ENCODE data around the gene C9orf50. TPM values are rescaled to one million over a fixed set of nuclear protein-coding genes. Genes with fewer than 3 reads are reported as not detected.
"Not testable (repeated sequence)": the region's sequence is repeated elsewhere in the genome, so short reads cannot be mapped to it uniquely, and the experiment has no call there.

Gene C9orf50
- total RNA-seq, 2 donors from 2014 or later = not detected

DNA sequence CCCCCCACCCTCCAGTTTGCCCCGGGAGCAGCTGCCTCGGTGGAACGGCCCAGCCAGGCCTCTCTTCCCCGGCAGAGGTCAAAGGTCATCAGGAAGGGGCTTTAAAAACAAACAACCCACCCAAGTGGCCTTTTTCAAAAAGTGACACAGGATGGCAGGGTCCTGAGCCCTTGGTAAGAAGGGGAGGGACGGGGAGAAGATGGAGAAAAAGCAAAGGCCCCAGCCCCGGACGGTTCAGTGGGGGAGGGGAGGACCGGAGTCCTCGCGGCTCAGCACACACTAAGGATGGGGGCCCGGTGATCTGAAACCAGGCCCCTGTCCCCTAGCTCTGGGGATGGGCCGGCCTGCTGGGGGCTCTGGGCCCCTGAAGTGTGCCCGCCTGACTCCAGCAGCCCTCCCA, 45.7 kb upstream of the C9orf50 start:
- H3K9ac ChIP-seq (ENCODE audit: low read depth in 2 of 2, low read length in 2 of 2) = no peak overlapping the region
- no peaks in the 10 kb centered on the region for H3K9me3 ChIP-seq
- no peak for DNase-seq
- peaks cover 24% of the 10 kb centered on the region for H3K27me3 ChIP-seq
- H3K4me3 ChIP-seq = peak overlapping the region; percentile 7
- TF ChIP-seq, protein P1, sequence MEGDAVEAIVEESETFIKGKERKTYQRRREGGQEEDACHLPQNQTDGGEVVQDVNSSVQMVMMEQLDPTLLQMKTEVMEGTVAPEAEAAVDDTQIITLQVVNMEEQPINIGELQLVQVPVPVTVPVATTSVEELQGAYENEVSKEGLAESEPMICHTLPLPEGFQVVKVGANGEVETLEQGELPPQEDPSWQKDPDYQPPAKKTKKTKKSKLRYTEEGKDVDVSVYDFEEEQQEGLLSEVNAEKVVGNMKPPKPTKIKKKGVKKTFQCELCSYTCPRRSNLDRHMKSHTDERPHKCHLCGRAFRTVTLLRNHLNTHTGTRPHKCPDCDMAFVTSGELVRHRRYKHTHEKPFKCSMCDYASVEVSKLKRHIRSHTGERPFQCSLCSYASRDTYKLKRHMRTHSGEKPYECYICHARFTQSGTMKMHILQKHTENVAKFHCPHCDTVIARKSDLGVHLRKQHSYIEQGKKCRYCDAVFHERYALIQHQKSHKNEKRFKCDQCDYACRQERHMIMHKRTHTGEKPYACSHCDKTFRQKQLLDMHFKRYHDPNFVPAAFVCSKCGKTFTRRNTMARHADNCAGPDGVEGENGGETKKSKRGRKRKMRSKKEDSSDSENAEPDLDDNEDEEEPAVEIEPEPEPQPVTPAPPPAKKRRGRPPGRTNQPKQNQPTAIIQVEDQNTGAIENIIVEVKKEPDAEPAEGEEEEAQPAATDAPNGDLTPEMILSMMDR (IDR thresholded peaks at IDR 0.05) = no peak
- H3K4me1 ChIP-seq = peaks cover 4% of the 10 kb centered on the region
- intact Hi-C loops (cut with DNase I) = no loop called here
- no peak overlapping the region for H3K27ac ChIP-seq
- H3K36me3 ChIP-seq = no peaks in the 10 kb centered on the region

DNA sequence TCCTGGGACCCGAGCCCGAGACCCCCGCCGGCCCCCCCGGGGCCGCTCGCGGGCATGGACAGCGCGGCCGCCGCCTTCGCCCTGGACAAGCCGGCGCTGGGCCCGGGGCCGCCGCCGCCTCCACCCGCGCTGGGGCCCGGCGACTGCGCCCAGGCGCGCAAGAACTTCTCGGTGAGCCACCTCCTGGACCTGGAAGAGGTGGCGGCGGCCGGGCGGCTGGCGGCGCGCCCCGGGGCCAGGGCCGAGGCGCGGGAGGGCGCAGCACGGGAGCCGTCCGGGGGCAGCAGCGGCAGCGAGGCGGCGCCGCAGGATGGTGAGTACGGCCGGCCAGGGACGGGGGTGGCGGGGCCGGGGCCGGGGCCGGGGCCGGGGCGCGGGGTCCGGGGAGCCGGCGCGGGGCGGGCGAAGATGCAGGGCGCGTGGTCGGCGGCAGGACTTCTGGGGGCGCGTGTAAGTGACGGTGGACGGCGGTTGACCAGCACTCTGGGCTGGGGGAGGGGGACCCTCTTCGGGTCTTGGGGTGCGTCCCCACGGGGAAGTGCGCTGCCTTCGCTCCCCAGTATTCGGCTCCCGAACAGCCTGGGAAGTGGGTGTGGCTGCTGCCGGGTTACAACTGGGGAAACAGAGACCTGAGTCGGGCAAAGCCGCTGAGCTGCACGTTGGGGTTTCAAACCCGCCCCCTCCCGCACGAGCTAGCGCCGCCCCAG, 45.1 kb upstream of the C9orf50 start:
- Histone ChIP-seq H3K27me3 (peaks cover 24% of the 10 kb centered on the region), H3K4me1 (peaks cover 4% of the 10 kb centered on the region), H3K36me3 (no peaks in the 10 kb centered on the region), H3K9ac (ENCODE audit: low read depth in 2 of 2, low read length in 2 of 2) (no peak overlapping the region), H3K9me3 (no peaks in the 10 kb centered on the region), H3K4me3 (peak overlapping the region; percentile 7), H3K27ac (no peak overlapping the region)
- intact Hi-C loops (cut with DNase I) = no loop called here
- DNase-seq = no peak
- TF ChIP-seq, protein P1 (IDR thresholded peaks at IDR 0.05) = no peak

DNA sequence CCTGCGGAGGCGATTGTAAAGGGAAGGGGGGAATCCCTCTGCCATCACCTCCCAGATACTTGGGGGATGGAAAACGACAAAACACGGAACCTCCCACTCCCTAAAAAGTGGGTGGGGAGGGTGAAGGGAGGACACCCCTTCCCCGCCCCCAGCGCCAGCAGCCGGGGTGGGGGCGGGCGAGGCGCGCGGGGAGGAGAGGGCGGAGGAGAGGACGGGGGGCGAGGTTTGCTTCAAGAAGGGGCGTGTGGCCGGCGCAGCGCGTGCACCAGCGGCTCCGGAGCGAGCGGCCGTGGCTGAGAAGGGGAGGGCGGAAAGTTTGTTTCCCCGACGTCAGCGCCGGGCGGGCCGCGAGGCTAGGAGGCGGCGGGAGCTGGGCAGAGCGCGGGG, 44.5 kb upstream of the C9orf50 start, which contains the start of gene PRRX2:
TSS of gene PRRX2 (plus strand) at position 259 of the 387 bp plus-strand sequence. CDS start 221 bp downstream, outside the sequence.
- TF ChIP-seq, protein P1 (IDR thresholded peaks at IDR 0.05) = no peak
- Histone ChIP-seq H3K27me3 (peaks cover 24% of the 10 kb centered on the region), H3K4me3 (peak within 1 kb of the TSS; percentile 19)

DNA sequence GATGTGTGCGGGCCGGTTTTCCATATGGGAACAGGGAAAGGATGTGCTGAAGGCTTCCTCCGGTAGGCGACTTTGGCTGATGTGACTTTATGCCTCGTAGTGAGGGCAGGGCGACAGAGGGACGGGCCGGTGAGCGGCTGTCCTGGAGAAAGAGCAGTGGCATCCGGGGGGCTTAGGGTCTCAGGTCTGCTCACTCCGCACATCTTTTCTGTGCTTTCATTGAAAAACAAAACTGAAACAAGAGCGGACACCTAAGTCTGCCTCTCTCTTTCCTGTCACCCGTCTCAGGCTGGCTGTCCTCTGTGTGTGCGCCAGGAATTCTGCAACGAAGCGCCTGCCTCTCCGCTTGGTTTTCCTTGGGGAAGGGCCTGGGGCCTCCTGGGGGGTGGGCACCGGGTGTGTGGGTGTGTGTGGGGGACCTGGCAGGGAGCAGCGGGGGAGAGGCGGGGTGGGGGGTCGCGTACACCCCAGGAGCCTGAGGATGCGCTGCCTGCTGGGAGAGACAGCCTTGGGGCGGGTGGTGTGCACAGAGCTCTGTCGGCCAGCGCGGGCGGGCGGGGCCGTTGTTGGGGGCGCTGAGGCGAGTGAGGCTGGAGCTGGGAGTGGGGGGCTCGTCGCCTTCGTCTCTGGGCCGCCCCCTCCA, 44.0 kb upstream of the C9orf50 start:
- no peak for DNase-seq
- peaks cover 4% of the 10 kb centered on the region for H3K4me1 ChIP-seq
- no peaks in the 10 kb centered on the region for H3K9me3 ChIP-seq
- intact Hi-C loops (cut with DNase I) = no loop called here
- H3K27me3 ChIP-seq = peaks cover 24% of the 10 kb centered on the region
- TF ChIP-seq, protein P1 (IDR thresholded peaks at IDR 0.05) = no peak
- no peak overlapping the region for H3K27ac ChIP-seq
- H3K4me3 ChIP-seq = peak overlapping the region; percentile 19
- H3K36me3 ChIP-seq = no peaks in the 10 kb centered on the region
- H3K9ac ChIP-seq (ENCODE audit: low read depth in 2 of 2, low read length in 2 of 2) = no peak overlapping the region

More for the DNA sequence above, 44.5 kb upstream of the C9orf50 start, which contains the start of gene PRRX2:
- intact Hi-C loops (cut with DNase I) = no loop called here
- H3K4me1 ChIP-seq = peaks cover 4% of the 10 kb centered on the region
- H3K27ac ChIP-seq = no peak within 1 kb of the TSS
- no peak for DNase-seq
- H3K9ac ChIP-seq (ENCODE audit: low read depth in 2 of 2, low read length in 2 of 2) = no peak within 1 kb of the TSS
- no peaks in the 10 kb centered on the region for H3K9me3 ChIP-seq
- H3K36me3 ChIP-seq = no peaks in the 10 kb centered on the region

DNA sequence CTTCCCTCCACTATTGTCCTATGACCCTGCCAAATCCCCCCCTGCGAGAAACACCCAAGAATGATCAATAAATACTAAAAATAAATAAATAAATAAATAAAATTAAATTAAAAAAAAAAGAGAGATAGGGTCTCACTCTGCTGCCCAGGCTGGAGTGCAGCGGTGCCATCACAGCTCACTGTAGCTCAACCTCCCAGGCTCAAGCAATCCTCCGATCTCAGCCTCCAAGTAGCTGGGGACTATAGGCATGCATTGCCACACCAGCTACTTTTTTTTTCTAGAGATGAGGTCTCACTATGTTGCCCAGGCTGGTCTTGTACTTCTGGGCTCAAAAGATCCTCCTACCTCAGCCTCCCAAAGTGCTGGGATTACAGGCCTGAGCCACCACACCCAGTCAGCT, 41.3 kb upstream of the C9orf50 start:
- H3K27me3 ChIP-seq = peaks cover 24% of the 10 kb centered on the region
- H3K36me3 ChIP-seq; DNase-seq; H3K9ac ChIP-seq (ENCODE audit: low read depth in 2 of 2, low read length in 2 of 2); H3K4me3 ChIP-seq; H3K27ac ChIP-seq; H3K4me1 ChIP-seq; H3K9me3 ChIP-seq; intact Hi-C loops (cut with DNase I): not testable (repeated sequence)

DNA sequence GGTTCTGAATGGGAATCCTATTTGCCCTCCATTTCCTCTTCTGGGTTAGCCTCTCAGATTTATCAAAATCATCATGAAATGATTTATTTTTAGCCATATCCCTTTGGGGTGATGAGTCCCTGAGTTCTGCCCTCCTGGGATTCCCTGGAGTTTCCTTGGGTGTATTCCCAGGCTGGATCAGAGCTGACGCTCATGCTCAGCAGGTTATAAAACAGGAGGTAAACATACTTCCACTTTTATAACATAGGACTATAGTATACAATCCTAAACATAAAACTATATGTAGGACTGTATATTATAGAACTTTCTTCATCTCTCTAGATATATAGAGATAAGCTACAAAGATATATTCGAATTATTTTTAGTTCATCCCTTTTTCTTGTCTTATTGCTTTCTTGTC, 40.1 kb upstream of the C9orf50 start:
- TF ChIP-seq, protein P1 (IDR thresholded peaks at IDR 0.05) = no peak
- no peak overlapping the region for H3K27ac ChIP-seq
- no peak overlapping the region for H3K9ac ChIP-seq (ENCODE audit: low read depth in 2 of 2, low read length in 2 of 2)
- intact Hi-C loops (cut with DNase I) = no loop called here
- DNase-seq = no peak
- peaks cover 4% of the 10 kb centered on the region for H3K4me1 ChIP-seq
- no peaks in the 10 kb centered on the region for H3K9me3 ChIP-seq
- H3K36me3 ChIP-seq = no peaks in the 10 kb centered on the region
- H3K4me3 ChIP-seq = no peak overlapping the region
- peaks cover 12% of the 10 kb centered on the region for H3K27me3 ChIP-seq

Measured in colonic mucosa (tissue), 4 donors.